ENCODE results near the gene SLFN12.

DNA sequence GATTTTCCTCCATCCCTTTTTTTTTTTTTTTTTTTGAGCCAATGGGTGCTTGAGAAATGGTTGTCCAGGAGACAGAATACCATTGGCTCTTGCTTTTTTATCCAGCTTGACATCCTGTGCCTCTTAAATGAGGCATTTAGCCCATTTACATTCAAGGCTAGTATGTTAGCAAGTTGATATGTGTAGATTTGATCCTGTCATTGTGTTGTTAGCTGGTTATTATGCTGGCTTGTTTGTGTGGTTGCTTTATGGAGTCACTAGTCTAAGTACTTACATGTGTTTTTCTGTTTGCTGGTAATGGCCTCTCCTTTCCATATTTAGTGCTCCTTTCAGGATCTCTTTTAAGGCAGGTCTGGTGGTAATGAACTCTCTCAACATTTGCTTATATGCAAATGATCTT, 44.8 kb downstream of the SLFN12 start:
- TF ChIP-seq, protein P1, sequence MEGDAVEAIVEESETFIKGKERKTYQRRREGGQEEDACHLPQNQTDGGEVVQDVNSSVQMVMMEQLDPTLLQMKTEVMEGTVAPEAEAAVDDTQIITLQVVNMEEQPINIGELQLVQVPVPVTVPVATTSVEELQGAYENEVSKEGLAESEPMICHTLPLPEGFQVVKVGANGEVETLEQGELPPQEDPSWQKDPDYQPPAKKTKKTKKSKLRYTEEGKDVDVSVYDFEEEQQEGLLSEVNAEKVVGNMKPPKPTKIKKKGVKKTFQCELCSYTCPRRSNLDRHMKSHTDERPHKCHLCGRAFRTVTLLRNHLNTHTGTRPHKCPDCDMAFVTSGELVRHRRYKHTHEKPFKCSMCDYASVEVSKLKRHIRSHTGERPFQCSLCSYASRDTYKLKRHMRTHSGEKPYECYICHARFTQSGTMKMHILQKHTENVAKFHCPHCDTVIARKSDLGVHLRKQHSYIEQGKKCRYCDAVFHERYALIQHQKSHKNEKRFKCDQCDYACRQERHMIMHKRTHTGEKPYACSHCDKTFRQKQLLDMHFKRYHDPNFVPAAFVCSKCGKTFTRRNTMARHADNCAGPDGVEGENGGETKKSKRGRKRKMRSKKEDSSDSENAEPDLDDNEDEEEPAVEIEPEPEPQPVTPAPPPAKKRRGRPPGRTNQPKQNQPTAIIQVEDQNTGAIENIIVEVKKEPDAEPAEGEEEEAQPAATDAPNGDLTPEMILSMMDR (IDR thresholded peaks at IDR 0.05) = no peak
- no peak for TF ChIP-seq POLR2A (IDR thresholded peaks at IDR 0.05)
